ENCODE data around the gene CREBL2.

Gene CREBL2

GRCh38 chr12:12665194-12665593 is 53.5 kb downstream of the CREBL2 start:
- no peak for TF ChIP-seq CTCF (IDR thresholded peaks at IDR 0.05; ENCODE audit: insufficient read depth, low read depth, low read length, missing control alignments)
- no peak for DNase-seq (ENCODE audit: low read depth)
- no peak overlapping the region for H3K4me3 ChIP-seq (ENCODE audit: low read length)

GRCh38 chr12:12668005-12668404 is 56.3 kb downstream of the CREBL2 start:
- no peak for TF ChIP-seq CTCF (IDR thresholded peaks at IDR 0.05; ENCODE audit: insufficient read depth, low read depth, low read length, missing control alignments)
- no peak overlapping the region for H3K4me3 ChIP-seq (ENCODE audit: low read length)
- DNase-seq (ENCODE audit: low read depth) = no peak

- no peak for TF ChIP-seq CTCF (IDR thresholded peaks at IDR 0.05; ENCODE audit: insufficient read depth, low read depth, low read length, missing control alignments)
- no peak overlapping the region for H3K4me3 ChIP-seq (ENCODE audit: low read length)
- DNase-seq (ENCODE audit: low read depth) = no peak
These were observed 57.3 kb downstream of the CREBL2 start for GRCh38 chr12:12669020-12669419.

GRCh38 chr12:12671850-12672660 is 60.4 kb downstream of the CREBL2 start:
- no peak for TF ChIP-seq CTCF (IDR thresholded peaks at IDR 0.05; ENCODE audit: insufficient read depth, low read depth, low read length, missing control alignments)
- no peak for DNase-seq (ENCODE audit: low read depth)
- H3K4me3 ChIP-seq (ENCODE audit: low read length) = no peak overlapping the region

- no peak for DNase-seq (ENCODE audit: low read depth)
- no peak overlapping the region for H3K4me3 ChIP-seq (ENCODE audit: low read length)
- no peak for TF ChIP-seq CTCF (IDR thresholded peaks at IDR 0.05; ENCODE audit: insufficient read depth, low read depth, low read length, missing control alignments)
These were observed 61.6 kb downstream of the CREBL2 start for GRCh38 chr12:12673296-12673695.

GRCh38 chr12:12676605-12677004 is 64.9 kb downstream of the CREBL2 start:
- H3K4me3 ChIP-seq (ENCODE audit: low read length) = no peak overlapping the region
- TF ChIP-seq CTCF (IDR thresholded peaks at IDR 0.05; ENCODE audit: insufficient read depth, low read depth, low read length, missing control alignments) = no peak
- DNase-seq (ENCODE audit: low read depth) = no peak
